GM18951 (cell line): ENCODE data around the gene HCN2.

ENCODE experiments used
- POLR2A ChIP-seq: IDR thresholded peaks from 4 replicates; pipeline ENCODE4 v1.6.1; 2011; ENCODE audit warnings: mild to moderate bottlenecking; ENCODE audit not compliant: insufficient read length, insufficient read depth; ENCODE audit errors: extremely low read depth
- in situ Hi-C: fragments of 300-500 bp; cut with MboI; formaldehyde crosslinking; loops from one replicate; pipeline ENCODE4 v1.12.0; 2022; ENCODE audit warnings: low sequenced_read_pairs, mixed read lengths, inconsistent platforms; ENCODE audit not compliant: unreplicated experiment

The HCN2 gene

DNA sequence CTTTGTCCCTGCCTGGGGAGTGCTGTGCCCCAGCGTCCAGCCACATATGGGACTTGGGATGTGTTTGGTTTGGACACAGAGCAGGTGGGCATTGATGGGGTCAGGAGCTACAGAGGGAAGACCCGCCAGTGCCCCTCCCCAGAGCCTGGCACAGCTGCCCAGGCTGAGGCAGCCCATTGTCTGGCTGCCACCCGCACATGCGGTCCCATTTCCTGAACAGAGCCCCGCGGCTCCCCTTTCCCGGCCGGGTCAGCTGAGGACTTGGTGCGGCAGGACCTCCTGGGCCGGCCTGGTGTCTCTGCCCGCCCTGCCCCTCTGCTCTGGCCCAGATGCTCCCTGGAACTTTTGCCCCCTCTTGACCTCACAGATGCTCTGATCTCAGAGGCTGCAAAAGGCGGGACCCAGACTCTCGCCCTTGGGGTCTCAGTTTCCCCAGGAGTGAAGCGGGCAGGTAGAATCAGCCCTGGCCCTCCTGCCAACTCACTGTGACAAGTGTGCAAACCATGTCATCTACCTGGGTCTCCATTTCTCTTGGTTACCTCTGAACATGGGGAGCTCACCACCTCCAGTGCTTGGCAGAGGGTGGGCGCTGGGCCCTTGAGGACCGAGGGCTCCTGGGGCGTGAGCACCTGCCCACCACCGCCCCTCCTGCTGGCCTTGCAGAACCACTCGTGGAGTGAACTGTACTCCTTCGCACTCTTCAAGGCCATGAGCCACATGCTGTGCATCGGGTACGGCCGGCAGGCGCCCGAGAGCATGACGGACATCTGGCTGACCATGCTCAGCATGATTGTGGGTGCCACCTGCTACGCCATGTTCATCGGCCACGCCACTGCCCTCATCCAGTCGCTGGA, 17.8 kb downstream of the HCN2 start:
- no peak for TF ChIP-seq POLR2A
- in situ Hi-C loops, result no loop called here

DNA sequence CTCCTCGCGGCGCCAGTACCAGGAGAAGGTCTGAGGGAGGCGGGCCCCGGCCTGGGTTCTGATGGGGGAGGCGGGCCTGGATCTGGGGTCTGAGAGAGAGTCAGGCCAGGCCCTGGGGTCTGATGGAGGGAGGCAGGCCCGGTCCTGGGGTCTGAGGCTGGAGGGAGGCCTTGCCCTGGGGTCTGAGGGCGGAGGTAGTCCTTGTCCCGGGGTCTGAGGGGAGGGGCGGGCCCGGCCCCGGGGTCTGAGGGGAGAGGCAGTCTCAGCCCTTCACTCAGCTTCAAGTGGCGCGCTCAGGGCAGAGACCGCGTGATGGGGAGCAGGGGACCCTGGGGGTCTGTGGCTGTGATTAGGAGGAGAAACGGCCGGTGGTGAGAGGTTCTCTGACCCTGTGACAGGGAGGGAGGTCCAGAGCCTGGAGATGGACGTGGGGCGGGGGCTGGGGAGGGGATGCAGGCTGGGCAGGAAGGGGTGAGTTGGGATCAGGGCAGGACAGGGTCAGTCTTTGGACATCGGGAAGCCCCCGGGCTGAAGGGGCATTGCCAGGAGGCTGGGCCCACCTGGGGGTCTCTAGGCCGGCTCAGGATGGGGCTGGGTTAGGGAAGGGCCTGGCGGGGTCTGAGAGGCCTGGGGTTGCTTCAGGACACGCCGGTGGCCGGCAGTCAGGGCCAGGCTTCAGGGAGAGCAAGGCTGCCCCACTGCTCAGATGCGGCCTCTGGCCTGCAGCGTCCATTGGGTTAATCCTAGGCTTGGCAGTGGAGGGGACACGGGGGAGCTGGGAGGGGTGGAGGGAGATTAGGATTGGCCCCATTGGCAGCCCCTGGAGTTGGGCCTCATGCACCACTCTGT, 18.7 kb downstream of the HCN2 start:
- in situ Hi-C loops, result no loop called here

DNA sequence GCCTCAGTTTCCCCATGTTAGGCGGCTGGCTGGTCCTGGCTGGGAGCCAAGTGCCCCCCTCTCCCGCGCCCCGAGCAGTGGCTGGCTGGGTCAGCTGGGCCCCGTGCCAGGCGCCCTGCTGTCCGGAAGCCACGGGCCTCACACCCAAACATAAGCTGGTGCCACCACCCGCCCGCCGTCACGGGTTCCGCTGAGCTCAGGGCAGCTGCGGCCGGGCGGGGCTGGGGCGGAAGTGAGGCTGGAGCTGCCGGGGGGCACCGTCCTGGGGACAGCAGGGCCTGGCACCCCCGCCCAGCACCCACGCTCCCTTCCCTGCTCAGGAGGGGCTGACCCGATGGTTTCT, 19.3 kb downstream of the HCN2 start:
- in situ Hi-C loops, result no loop called here
- no peak for TF ChIP-seq POLR2A

More for the DNA sequence above, 18.7 kb downstream of the HCN2 start:
- TF ChIP-seq POLR2A, result no peak

DNA sequence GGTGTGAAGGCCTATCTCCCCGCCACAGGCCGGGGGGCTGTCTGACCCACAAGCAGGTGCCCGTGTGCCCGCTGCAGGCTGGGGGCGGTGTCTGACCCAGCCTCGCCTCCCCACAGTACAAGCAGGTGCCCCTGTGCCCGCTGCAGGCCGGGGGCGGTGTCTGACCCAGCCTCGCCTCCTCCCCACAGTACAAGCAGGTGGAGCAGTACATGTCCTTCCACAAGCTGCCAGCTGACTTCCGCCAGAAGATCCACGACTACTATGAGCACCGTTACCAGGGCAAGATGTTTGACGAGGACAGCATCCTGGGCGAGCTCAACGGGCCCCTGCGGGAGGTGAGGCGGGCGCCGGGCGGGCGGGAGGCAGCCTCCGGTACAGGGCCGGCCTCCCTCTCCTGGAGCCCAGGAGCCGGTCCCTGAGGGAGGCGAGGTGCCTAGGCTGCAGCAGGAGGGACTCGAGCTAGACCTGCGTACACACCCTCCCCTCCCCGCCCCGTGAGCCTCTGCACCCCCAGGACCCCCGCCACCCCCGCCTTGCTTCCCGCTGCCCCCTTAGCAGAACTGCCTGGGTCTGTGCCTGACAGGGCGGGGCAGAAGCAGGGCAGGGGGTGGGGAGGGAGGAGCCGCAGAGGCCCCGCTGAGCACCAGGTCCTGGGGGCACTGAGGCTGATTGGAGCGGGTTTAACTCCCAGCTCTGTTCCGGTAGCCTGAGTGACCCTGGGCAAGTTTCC, 20.6 kb downstream of the HCN2 start:
- no peak for TF ChIP-seq POLR2A
- in situ Hi-C loops, result no loop called here

DNA sequence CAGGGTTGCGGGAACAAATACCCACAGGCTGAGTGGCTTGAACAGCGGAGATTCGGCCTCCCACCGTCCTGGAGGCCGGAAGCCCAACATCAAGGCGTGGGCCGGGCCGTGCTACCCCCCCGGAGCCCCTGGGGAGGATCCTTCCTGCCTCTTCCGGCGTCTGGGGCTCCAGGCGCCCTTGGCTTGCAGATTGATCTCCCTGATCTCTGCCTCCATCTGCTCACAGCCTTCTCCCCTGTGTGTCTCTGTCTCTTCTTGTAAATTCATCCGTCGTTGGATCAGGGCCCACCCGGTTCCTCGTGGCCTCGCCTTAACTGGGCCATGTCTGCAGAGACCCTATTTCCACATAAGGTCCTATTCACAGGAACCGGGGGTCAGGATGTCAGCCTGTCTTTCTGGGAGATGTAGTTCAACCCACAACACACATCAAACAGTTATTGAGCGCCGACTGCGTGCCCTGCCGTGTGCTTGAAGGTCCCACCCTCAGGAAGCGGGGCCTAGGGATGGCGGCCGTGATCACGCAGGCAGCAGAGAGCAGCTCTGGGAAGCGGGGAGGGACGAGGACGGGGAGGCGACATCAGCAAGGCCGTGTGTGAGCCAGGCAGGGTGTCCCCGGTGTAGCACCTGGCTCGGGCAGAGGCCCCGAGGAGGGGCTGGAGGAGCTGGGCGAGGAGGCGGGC, 21.3 kb downstream of the HCN2 start:
- no peak for TF ChIP-seq POLR2A
- in situ Hi-C loops, result no loop called here

DNA sequence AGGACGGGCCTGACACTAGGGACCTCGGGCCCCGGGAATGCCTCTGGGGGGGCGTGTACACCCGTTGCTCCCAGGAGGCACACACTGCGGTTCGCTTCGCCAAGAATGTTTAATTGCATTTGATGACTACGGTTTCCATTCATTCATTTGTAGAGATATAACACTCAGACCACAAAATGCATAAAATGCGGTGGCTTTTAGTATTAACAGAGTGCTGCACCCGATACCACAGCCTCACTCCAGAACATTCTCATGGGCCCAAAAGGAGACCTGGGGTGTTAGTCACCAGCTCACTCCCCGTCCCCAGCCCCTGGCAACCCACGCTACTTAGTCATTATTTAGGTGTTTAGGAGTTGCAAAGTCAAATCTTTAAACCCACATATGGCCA, 21.8 kb downstream of the HCN2 start:
- in situ Hi-C loops, result no loop called here

DNA sequence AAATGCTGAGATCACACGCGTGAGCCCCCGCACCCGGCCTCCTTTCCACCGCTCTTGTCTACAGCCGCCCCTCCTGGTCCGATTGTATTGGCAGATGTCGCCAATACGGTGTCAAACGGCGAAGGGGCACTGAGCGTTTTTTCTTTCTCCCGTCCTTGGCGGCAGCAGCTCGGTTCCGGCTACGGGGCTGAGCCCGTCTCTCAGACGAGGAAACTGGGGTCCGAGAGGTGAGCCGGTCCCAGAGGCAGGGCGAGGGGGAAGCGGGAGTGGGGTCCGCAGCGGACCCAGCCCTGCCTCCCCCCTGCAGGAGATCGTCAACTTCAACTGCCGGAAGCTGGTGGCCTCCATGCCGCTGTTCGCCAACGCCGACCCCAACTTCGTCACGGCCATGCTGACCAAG, 23.3 kb downstream of the HCN2 start:
- TF ChIP-seq POLR2A, result no peak
- in situ Hi-C loops, result no loop called here

More for the DNA sequence above, 21.8 kb downstream of the HCN2 start:
- no peak for TF ChIP-seq POLR2A

DNA sequence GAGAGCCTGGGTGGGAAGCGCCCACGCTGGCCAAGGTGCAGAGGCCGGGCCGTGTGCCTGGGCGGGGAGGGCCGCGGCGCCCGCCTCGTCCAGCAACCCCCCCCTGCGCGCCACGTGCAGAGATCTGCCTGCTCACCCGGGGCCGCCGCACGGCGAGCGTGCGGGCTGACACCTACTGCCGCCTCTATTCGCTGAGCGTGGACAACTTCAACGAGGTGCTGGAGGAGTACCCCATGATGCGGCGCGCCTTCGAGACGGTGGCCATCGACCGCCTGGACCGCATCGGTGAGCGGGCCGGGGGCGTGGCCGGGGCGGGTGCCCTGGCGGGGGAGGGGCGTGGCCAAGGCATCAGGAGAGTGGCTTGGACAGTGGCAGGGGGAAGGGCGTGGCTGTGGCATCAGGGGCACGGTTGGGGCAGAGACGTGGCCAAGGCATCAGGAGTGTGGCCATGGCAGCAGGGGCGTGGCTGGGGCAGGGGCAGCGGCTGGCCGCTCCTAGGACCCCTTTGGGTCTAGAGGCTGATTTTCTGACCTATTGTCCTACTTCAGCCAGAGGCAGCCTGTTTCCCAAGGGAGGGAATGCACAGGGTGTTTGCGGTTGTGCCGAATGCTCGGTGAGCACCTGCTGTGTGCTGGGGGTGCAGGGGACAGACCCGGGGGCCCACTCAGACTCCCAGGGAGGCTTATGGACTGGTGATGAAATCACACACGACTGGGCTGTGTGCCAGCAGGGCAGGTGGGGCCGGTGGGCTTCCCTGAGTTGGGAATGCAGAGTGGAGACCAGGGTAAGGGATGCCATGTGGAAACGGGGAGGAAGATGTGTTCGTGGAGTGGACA, 24.3 kb downstream of the HCN2 start:
- no peak for TF ChIP-seq POLR2A
- in situ Hi-C loops, result no loop called here

DNA sequence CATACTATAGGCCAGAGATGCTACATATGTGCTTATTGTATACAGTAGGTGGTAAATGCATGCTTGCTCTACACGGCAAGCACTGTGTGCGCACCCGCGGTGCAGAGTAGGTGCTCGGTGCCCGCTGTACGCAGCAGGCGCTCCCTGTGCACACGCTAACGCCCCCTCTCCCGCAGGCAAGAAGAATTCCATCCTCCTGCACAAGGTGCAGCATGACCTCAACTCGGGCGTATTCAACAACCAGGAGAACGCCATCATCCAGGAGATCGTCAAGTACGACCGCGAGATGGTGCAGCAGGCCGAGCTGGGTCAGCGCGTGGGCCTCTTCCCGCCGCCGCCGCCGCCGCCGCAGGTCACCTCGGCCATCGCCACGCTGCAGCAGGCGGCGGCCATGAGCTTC, 25.9 kb downstream of the HCN2 start:
- no peak for TF ChIP-seq POLR2A

DNA sequence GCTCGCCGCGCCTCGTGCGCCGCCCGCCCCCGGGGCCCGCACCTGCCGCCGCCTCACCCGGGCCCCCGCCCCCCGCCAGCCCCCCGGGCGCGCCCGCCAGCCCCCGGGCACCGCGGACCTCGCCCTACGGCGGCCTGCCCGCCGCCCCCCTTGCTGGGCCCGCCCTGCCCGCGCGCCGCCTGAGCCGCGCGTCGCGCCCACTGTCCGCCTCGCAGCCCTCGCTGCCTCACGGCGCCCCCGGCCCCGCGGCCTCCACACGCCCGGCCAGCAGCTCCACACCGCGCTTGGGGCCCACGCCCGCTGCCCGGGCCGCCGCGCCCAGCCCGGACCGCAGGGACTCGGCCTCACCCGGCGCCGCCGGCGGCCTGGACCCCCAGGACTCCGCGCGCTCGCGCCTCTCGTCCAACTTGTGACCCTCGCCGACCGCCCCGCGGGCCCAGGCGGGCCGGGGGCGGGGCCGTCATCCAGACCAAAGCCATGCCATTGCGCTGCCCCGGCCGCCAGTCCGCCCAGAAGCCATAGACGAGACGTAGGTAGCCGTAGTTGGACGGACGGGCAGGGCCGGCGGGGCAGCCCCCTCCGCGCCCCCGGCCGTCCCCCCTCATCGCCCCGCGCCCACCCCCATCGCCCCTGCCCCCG, 26.5 kb downstream of the HCN2 start:
- in situ Hi-C loops, result no loop called here
- no peak for TF ChIP-seq POLR2A

More for the DNA sequence above, 25.9 kb downstream of the HCN2 start:
- in situ Hi-C loops, result no loop called here

DNA sequence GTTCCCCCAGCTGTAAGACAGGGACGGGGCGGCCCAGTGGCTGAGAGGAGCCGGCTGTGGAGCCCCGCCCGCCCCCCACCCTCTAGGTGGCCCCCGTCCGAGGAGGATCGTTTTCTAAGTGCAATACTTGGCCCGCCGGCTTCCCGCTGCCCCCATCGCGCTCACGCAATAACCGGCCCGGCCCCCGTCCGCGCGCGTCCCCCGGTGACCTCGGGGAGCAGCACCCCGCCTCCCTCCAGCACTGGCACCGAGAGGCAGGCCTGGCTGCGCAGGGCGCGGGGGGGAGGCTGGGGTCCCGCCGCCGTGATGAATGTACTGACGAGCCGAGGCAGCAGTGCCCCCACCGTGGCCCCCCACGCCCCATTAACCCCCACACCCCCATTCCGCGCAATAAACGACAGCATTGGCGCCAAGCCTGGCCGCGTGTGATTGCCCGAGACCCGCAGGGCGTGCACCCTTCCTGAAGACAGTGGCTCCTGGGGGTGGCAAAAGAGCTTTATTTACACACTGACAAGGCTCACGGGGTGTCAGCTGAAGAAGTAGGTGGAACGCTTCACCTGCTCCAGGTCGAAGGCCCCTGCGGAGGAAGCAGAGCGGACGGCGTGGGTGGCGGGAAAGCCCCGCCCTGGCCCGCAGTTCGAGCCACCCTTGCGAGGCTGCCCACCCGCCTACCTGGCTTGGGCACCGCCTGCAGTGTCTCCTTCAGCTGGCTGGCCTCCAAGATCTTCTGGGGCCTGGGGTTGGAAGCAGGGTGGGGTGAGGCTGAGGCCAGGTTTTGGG, 27.3 kb downstream of the HCN2 start:
- in situ Hi-C loops, result no loop called here
- no peak for TF ChIP-seq POLR2A
